Hepatocyte (in vitro differentiated cells): ENCODE measurements around the gene OSTC. TPM values are rescaled to one million over a fixed set of nuclear protein-coding genes. Genes with fewer than 3 reads are reported as not detected.

Experiments used
- DNase-seq: peaks from one replicate; pipeline ENCODE4 v3.0.0-alpha.2; 2016; ENCODE audit warnings: low spot score
- H2AFZ ChIP-seq: fragments of 200-600 bp; sonication (generic); 2 replicates; pipeline ENCODE4 v1.6.0; 2016; ENCODE audit warnings: antibody characterized with exemption, mild to moderate bottlenecking
- H3K27ac ChIP-seq: fragments of 200-600 bp; sonication (generic); 2 replicates; pipeline ENCODE4 v1.5.1; 2016; ENCODE audit warnings: mild to moderate bottlenecking
- H3K27me3 ChIP-seq: fragments of 200-600 bp; sonication (generic); 2 replicates; pipeline ENCODE4 v1.6.1; 2016
- H3K36me3 ChIP-seq: fragments of 200-600 bp; sonication (generic); replicated peaks from 2 replicates; pipeline ENCODE4 v1.5.1; 2016; ENCODE audit warnings: low read depth; ENCODE audit not compliant: insufficient read depth
- H3K4me1 ChIP-seq: fragments of 200-600 bp; sonication (generic); 2 replicates; pipeline ENCODE4 v1.5.1; 2016; ENCODE audit warnings: mild to moderate bottlenecking, moderate library complexity; ENCODE audit not compliant: insufficient read depth
- H3K4me2 ChIP-seq: fragments of 200-600 bp; sonication (generic); 2 replicates; pipeline ENCODE4 v1.6.0; 2016
- H3K4me3 ChIP-seq: fragments of 200-600 bp; sonication (generic); 2 replicates; pipeline ENCODE4 v1.5.1; 2016; ENCODE audit warnings: mild to moderate bottlenecking
- H3K79me2 ChIP-seq: fragments of 200-600 bp; sonication (generic); 2 replicates; pipeline ENCODE4 v1.6.0; 2017; ENCODE audit warnings: mild to moderate bottlenecking
- H3K9me2 ChIP-seq: fragments of 200-600 bp; sonication (generic); replicated peaks from 2 replicates; pipeline ENCODE4 v1.6.0; 2017; ENCODE audit warnings: mild to moderate bottlenecking; ENCODE audit not compliant: insufficient read depth
- H3K9me3 ChIP-seq: fragments of 200-600 bp; sonication (generic); 2 replicates; pipeline ENCODE4 v1.5.1; 2016; ENCODE audit warnings: low read depth, mild to moderate bottlenecking
- H4K20me1 ChIP-seq: fragments of 200-600 bp; sonication (generic); 2 replicates; pipeline ENCODE4 v1.6.0; 2016; ENCODE audit warnings: mild to moderate bottlenecking; ENCODE audit not compliant: insufficient read depth, poor library complexity, severe bottlenecking
- EZH2 ChIP-seq: fragments of 200-600 bp; sonication (generic); IDR thresholded peaks from 2 replicates; pipeline ENCODE4 v1.6.1; 2016; ENCODE audit warnings: antibody characterized with exemption, mild to moderate bottlenecking, borderline replicate concordance
- EZH2phosphoT487 ChIP-seq: fragments of 200-600 bp; sonication (generic); IDR thresholded peaks from one replicate; pipeline ENCODE4 v1.6.1; 2018; ENCODE audit warnings: antibody characterized with exemption, mild to moderate bottlenecking, low read depth, moderate library complexity; ENCODE audit not compliant: unreplicated experiment, severe bottlenecking
- WGBS: methylation state at CpG from one replicate; pipeline ENCODE4 v1.1.6; 2016; ENCODE audit warnings: low lambda C conversion rate; ENCODE audit errors: missing lambda C conversion rate; 5-methylcytosine and 5-hydroxymethylcytosine counted together
- polyA plus RNA-seq: library from polyadenylated mRNA; unstranded; fragments of >200 nt; fragmentation: Nextera tagmentation; extraction: Ambion mirVana; gene quantifications from 2 replicates; pipeline ENCODE4 v1.2.1, GENCODE V29; 2016
- total RNA-seq: library from RNA; depleted of rRNA; stranded (reverse); fragments of >200 nt; gene quantifications from 2 replicates; pipeline ENCODE4 v1.2.3, GENCODE V29; 2014
- TF ChIP-seq, protein P1 (sequence below): fragments of 200-600 bp; sonication (generic); IDR thresholded peaks from 2 replicates; pipeline ENCODE4 v1.5.1; 2016; ENCODE audit warnings: antibody characterized with exemption, mild to moderate bottlenecking; ENCODE audit not compliant: poor library complexity

Gene OSTC
- total RNA-seq (372 and 422 TPM in 2 replicates), polyA plus RNA-seq (388 and 425 TPM in 2 replicates)

DNA sequence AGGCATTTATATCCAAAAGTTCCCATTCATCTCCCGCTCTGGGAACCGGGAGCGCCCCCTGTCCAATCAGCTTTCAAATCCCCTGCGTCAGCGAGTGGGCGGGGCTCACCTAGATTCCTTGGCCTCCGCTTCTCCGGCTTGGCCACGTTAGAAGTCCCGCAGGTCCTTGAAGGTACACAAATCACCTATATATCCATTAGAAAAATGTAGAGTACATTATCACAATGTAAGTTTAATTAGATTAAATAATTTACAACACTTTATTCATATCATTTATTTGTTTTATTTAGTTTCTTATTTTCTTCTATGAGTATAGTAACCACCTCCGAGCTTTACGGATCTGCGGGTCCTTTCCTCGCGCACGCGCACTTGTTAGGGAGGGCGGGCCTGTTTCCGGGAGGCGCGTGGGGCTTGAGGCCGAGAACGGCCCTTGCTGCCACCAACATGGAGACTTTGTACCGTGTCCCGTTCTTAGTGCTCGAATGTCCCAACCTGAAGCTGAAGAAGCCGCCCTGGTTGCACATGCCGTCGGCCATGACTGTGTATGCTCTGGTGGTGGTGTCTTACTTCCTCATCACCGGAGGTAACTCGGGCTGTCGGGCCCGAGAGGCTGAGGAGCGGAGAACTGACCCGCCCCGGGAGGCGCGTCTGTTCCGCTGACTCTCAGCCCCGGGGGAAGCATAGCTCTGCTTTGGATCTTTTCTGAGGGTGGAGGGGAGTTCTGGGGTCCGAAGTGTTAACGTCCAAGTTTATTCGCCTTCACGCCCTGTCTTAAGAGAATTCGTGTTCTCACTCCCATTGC, at the start of gene OSTC:
TSS of gene OSTC (plus strand) at position 388 of the 802 bp plus-strand sequence. CDS start at position 445, 57 bp downstream.
- H3K27ac ChIP-seq: peak within 1 kb of the TSS; percentile 93
- no peaks in the 10 kb centered on the region for H3K36me3 ChIP-seq
- peak within 1 kb of the TSS; percentile 79 for H3K4me2 ChIP-seq
- H3K9me2 ChIP-seq: no peaks in the 10 kb centered on the region
- H3K79me2 ChIP-seq: peaks cover 46% of the 10 kb centered on the region
- H3K4me1 ChIP-seq: peaks cover 11% of the 10 kb centered on the region
- under 1% methylated on average over 44 of the region's 45 CpGs for WGBS
- peak within 1 kb of the TSS; percentile 54 for H2AFZ ChIP-seq
- H4K20me1 ChIP-seq: peaks cover 9% of the 10 kb centered on the region
- no peaks in the 10 kb centered on the region for H3K9me3 ChIP-seq
- DNase-seq: peak; percentile 98
- TF ChIP-seq EZH2 (no peak), EZH2phosphoT487 (no peak)
- TF ChIP-seq, protein P1, sequence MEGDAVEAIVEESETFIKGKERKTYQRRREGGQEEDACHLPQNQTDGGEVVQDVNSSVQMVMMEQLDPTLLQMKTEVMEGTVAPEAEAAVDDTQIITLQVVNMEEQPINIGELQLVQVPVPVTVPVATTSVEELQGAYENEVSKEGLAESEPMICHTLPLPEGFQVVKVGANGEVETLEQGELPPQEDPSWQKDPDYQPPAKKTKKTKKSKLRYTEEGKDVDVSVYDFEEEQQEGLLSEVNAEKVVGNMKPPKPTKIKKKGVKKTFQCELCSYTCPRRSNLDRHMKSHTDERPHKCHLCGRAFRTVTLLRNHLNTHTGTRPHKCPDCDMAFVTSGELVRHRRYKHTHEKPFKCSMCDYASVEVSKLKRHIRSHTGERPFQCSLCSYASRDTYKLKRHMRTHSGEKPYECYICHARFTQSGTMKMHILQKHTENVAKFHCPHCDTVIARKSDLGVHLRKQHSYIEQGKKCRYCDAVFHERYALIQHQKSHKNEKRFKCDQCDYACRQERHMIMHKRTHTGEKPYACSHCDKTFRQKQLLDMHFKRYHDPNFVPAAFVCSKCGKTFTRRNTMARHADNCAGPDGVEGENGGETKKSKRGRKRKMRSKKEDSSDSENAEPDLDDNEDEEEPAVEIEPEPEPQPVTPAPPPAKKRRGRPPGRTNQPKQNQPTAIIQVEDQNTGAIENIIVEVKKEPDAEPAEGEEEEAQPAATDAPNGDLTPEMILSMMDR: no peak
- H3K27me3 ChIP-seq: no peaks in the 10 kb centered on the region
- peak within 1 kb of the TSS; percentile 57 for H3K4me3 ChIP-seq

DNA sequence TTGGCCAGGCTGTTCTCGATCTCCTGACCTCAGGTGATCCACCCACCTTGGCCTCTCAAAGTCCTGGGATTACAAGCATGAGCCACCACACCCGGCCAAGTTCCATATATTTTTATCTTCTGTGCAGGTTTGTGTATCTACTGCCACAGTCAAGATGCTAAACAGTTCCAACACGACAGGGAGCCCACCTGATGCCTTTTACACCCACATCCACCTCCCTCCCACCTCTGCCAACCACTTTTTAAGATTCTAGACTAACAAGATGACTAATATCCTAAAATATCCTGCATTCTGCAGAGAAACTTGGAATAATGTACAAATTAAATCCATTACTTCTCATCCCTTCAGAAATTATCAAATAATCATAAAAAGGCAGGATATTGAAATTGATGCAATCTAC, 49.3 kb upstream of the OSTC start:
- DNase-seq: no peak
- H2AFZ ChIP-seq: no peak overlapping the region
- no peaks in the 10 kb centered on the region for H3K36me3 ChIP-seq
- no peaks in the 10 kb centered on the region for H3K9me2 ChIP-seq
- H4K20me1 ChIP-seq: no peaks in the 10 kb centered on the region
- no peaks in the 10 kb centered on the region for H3K27me3 ChIP-seq
- H3K4me2 ChIP-seq: no peak overlapping the region
- no peak overlapping the region for H3K4me3 ChIP-seq
- TF ChIP-seq EZH2 (no peak), EZH2phosphoT487 (no peak)
- TF ChIP-seq, protein P1: no peak
- no peak overlapping the region for H3K27ac ChIP-seq
- H3K9me3 ChIP-seq: no peaks in the 10 kb centered on the region
- 74% methylated on average over 3 of the region's 3 CpGs for WGBS
- H3K79me2 ChIP-seq: no peaks in the 10 kb centered on the region
- no peaks in the 10 kb centered on the region for H3K4me1 ChIP-seq

DNA sequence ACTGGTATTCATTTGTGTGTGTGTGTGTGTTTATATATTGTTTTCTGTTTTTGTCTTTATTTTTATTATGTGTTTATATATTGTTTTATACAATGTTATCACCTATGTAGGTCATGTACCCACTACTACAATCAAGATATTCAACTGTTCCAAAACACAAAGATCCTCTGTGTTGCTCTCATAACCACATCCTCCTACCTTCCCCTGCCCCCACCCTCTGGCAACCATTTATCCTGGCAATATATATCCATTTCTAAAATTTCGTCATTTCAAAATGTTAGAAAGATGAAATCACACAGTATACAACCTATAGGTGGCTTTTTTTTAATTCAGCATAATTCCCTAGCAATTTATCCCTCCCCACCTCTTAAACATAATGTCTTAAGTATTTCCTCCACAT, 48.9 kb upstream of the OSTC start:
- H2AFZ ChIP-seq: no peak overlapping the region
- H3K4me1 ChIP-seq: no peaks in the 10 kb centered on the region
- H3K9me2 ChIP-seq: no peaks in the 10 kb centered on the region
- no peak overlapping the region for H3K27ac ChIP-seq
- H3K4me2 ChIP-seq: no peak overlapping the region
- H3K9me3 ChIP-seq: no peaks in the 10 kb centered on the region
- no peaks in the 10 kb centered on the region for H3K79me2 ChIP-seq
- no peak overlapping the region for H3K4me3 ChIP-seq
- H4K20me1 ChIP-seq: no peaks in the 10 kb centered on the region
- H3K36me3 ChIP-seq: no peaks in the 10 kb centered on the region
- 96% methylated on average over 1 of the region's 1 CpG for WGBS
- DNase-seq: no peak
- H3K27me3 ChIP-seq: no peaks in the 10 kb centered on the region
- TF ChIP-seq EZH2phosphoT487 (no peak), EZH2 (no peak)
- TF ChIP-seq, protein P1: no peak
